ENCODE measurements around the gene EHMT1.

GRCh38 chr9:137613738-137614523 lies 4.9 kb upstream of the EHMT1 start:
- TF ChIP-seq, protein P1, sequence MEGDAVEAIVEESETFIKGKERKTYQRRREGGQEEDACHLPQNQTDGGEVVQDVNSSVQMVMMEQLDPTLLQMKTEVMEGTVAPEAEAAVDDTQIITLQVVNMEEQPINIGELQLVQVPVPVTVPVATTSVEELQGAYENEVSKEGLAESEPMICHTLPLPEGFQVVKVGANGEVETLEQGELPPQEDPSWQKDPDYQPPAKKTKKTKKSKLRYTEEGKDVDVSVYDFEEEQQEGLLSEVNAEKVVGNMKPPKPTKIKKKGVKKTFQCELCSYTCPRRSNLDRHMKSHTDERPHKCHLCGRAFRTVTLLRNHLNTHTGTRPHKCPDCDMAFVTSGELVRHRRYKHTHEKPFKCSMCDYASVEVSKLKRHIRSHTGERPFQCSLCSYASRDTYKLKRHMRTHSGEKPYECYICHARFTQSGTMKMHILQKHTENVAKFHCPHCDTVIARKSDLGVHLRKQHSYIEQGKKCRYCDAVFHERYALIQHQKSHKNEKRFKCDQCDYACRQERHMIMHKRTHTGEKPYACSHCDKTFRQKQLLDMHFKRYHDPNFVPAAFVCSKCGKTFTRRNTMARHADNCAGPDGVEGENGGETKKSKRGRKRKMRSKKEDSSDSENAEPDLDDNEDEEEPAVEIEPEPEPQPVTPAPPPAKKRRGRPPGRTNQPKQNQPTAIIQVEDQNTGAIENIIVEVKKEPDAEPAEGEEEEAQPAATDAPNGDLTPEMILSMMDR (IDR thresholded peaks at IDR 0.05; ENCODE audit: low read length) = no peak
- no peak for TF ChIP-seq EZH2 (IDR thresholded peaks at IDR 0.05; ENCODE audit: borderline replicate concordance, low read length)

Measured in OCI-LY1 (cell line).